Smooth muscle cell (in vitro differentiated cells): ENCODE data around the gene CCR6. TPM values are rescaled to one million over a fixed set of nuclear protein-coding genes. Genes with fewer than 3 reads are reported as not detected.
A peak's percentile ranks its signal among the peaks of the same experiment; 100 is the strongest.

Experiments used
- DNase-seq: peaks from one replicate; lab custom pipeline; 2025; ENCODE audit not compliant: unreplicated experiment; lab: John Stamatoyannopoulos, UW
- H2AFZ ChIP-seq: fragments of 200-600 bp; sonication (generic); 2 replicates; pipeline ENCODE4 v1.6.0; 2016; ENCODE audit warnings: antibody characterized with exemption, low read depth, mild to moderate bottlenecking
- H3F3A ChIP-seq: fragments of 200-600 bp; sonication (generic); 2 replicates; pipeline ENCODE4 v1.6.0; 2017; ENCODE audit warnings: antibody characterized with exemption, low read depth
- H3K27ac ChIP-seq: fragments of 200-600 bp; sonication (generic); 2 replicates; pipeline ENCODE4 v1.5.1; 2016; ENCODE audit warnings: low read depth, mild to moderate bottlenecking
- H3K27me3 ChIP-seq: fragments of 200-600 bp; sonication (generic); 2 replicates; pipeline ENCODE4 v1.6.1; 2016; ENCODE audit warnings: low read depth, mild to moderate bottlenecking
- H3K36me3 ChIP-seq: fragments of 200-600 bp; sonication (generic); 2 replicates; pipeline ENCODE4 v1.5.1; 2016; ENCODE audit warnings: low read depth
- H3K4me1 ChIP-seq: fragments of 200-600 bp; sonication (generic); 2 replicates; pipeline ENCODE4 v1.5.1; 2016; ENCODE audit warnings: low read depth
- H3K4me2 ChIP-seq: fragments of 200-600 bp; sonication (generic); 2 replicates; pipeline ENCODE4 v1.6.0; 2016; ENCODE audit warnings: mild to moderate bottlenecking
- H3K4me3 ChIP-seq: fragments of 200-600 bp; sonication (generic); 2 replicates; pipeline ENCODE4 v1.5.1; 2016; ENCODE audit warnings: mild to moderate bottlenecking
- H3K79me2 ChIP-seq: fragments of 200-600 bp; sonication (generic); 2 replicates; pipeline ENCODE4 v1.6.0; 2016; ENCODE audit warnings: low read depth, mild to moderate bottlenecking
- H3K9ac ChIP-seq: fragments of 200-600 bp; sonication (generic); 2 replicates; pipeline ENCODE4 v1.6.0; 2016; ENCODE audit warnings: low read depth
- H3K9me3 ChIP-seq: fragments of 200-600 bp; sonication (generic); replicated peaks from 2 replicates; pipeline ENCODE4 v1.5.1; 2016; ENCODE audit warnings: low read depth
- H4K20me1 ChIP-seq: fragments of 200-600 bp; sonication (generic); 2 replicates; pipeline ENCODE4 v1.6.0; 2016; ENCODE audit warnings: low read depth
- WGBS: methylation state at CpG from one replicate; pipeline ENCODE4 v1.1.7; 2016; ENCODE audit warnings: low lambda C conversion rate; 5-methylcytosine and 5-hydroxymethylcytosine counted together
- polyA plus RNA-seq: library from polyadenylated mRNA; unstranded; fragments of >200 nt; fragmentation: Nextera tagmentation; extraction: Ambion mirVana; gene quantifications from 2 replicates; pipeline ENCODE4 v1.2.1, GENCODE V29; 2016
- total RNA-seq: library from RNA; depleted of rRNA; stranded (reverse); fragments of >200 nt; gene quantifications from 2 replicates; pipeline ENCODE4 v1.2.3, GENCODE V29; 2014
- TF ChIP-seq, protein P1 (sequence below): fragments of 200-600 bp; sonication (generic); IDR thresholded peaks from 2 replicates; pipeline ENCODE4 v1.5.1; 2017; ENCODE audit warnings: borderline replicate concordance, mild to moderate bottlenecking, antibody characterized with exemption; ENCODE audit not compliant: insufficient read depth, poor library complexity, severe bottlenecking

CCR6 gene
- total and polyA plus RNA-seq, 2 experiments from 2014 or later = not detected

DNA sequence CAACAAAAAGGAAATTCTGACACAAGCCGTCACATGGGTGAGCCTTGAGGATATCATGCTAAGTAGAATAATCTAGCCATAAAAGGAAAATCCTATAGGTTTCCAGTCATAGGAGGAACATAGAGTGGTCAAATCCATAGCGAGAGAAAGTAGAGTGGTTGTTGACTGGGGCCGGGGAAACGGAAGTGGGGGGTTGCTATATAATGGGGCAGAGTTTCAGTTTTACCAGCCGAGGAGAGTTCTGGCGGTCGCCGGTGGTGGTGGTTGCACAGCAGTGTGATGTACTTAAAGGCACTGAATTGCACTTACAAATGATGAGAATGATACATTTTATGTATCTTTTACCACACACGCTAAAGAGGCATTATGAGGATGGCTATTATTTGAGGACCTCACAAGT is 30.0 kb downstream of the CCR6 start:
- peak overlapping the region; percentile 58 for H2AFZ ChIP-seq

DNA sequence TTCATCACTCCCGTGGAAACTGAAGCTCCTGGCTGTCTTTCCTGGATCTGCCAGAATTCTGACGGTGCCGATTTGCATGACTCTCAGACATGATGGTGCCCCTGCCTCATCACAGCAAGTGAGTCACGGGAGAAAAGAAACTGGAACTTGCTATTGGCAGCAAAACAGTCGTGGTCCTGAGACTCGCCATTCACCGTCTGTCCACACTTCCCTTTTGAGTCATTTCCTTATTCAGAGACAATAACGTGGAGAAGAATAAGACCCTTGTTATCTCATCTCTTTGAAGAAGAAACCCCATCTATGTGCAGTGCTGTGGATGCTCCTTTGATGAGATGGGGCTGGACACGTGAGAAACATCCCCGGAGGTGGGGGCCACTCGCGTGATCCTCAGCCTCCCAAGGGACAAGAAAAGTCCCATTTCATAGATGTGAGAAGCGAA is 30.6 kb downstream of the CCR6 start:
- no peak for DNase-seq
- Histone ChIP-seq H3K27ac (peak overlapping the region; percentile 78), H3K9me3 (no peaks in the 10 kb centered on the region), H3F3A (no peaks in the 10 kb centered on the region), H3K9ac (peak overlapping the region; percentile 56), H4K20me1 (no peaks in the 10 kb centered on the region), H3K4me3 (peak overlapping the region; percentile 25), H3K36me3 (no peaks in the 10 kb centered on the region), H3K79me2 (no peaks in the 10 kb centered on the region), H3K4me1 (no peaks in the 10 kb centered on the region), H3K27me3 (no peaks in the 10 kb centered on the region), H2AFZ (peak overlapping the region; percentile 58), H3K4me2 (peak overlapping the region; percentile 73)
- TF ChIP-seq, protein P1, sequence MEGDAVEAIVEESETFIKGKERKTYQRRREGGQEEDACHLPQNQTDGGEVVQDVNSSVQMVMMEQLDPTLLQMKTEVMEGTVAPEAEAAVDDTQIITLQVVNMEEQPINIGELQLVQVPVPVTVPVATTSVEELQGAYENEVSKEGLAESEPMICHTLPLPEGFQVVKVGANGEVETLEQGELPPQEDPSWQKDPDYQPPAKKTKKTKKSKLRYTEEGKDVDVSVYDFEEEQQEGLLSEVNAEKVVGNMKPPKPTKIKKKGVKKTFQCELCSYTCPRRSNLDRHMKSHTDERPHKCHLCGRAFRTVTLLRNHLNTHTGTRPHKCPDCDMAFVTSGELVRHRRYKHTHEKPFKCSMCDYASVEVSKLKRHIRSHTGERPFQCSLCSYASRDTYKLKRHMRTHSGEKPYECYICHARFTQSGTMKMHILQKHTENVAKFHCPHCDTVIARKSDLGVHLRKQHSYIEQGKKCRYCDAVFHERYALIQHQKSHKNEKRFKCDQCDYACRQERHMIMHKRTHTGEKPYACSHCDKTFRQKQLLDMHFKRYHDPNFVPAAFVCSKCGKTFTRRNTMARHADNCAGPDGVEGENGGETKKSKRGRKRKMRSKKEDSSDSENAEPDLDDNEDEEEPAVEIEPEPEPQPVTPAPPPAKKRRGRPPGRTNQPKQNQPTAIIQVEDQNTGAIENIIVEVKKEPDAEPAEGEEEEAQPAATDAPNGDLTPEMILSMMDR = no peak
- WGBS = 35% methylated on average over 13 of the region's 13 CpGs

More for the DNA sequence above, 30.0 kb downstream of the CCR6 start:
- H4K20me1 ChIP-seq = no peaks in the 10 kb centered on the region
- H3F3A ChIP-seq = no peaks in the 10 kb centered on the region
- H3K9ac ChIP-seq = peak overlapping the region; percentile 56
- no peaks in the 10 kb centered on the region for H3K9me3 ChIP-seq
- no peaks in the 10 kb centered on the region for H3K79me2 ChIP-seq
- peak overlapping the region; percentile 78 for H3K27ac ChIP-seq
- peak overlapping the region; percentile 73 for H3K4me2 ChIP-seq
- peaks cover 6% of the 10 kb centered on the region for H3K27me3 ChIP-seq
- 88% methylated on average over 9 of the region's 9 CpGs for WGBS
- H3K4me3 ChIP-seq = no peak overlapping the region
- no peaks in the 10 kb centered on the region for H3K4me1 ChIP-seq
- no peaks in the 10 kb centered on the region for H3K36me3 ChIP-seq
- TF ChIP-seq, protein P1 = no peak
- DNase-seq = no peak

DNA sequence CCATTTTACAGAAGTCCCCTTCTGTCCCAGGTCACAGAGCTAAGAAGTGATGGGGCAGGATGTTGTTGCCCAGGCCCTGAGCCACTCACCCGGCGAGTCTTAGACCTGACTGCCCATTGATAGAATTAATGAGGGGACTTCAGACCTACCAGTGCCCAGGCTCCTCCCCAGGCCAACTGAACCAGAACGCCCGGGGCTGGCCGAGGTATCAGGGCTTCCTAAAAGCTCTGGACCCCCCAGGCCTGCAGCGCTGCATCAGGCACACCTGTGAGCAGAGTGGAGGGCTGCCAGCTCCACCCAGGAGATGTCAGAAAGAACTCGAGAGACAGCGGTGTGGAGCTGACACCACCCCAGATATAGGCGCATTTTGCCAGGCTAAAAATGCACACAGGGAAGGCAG is 31.4 kb downstream of the CCR6 start:
- Histone ChIP-seq H3K4me1 (no peaks in the 10 kb centered on the region), H3K4me2 (no peak overlapping the region), H3K36me3 (no peaks in the 10 kb centered on the region), H3K9ac (no peak overlapping the region), H3F3A (no peaks in the 10 kb centered on the region), H3K27ac (no peak overlapping the region), H2AFZ (no peak overlapping the region), H3K9me3 (no peaks in the 10 kb centered on the region), H4K20me1 (no peaks in the 10 kb centered on the region), H3K4me3 (no peak overlapping the region), H3K27me3 (no peaks in the 10 kb centered on the region), H3K79me2 (no peaks in the 10 kb centered on the region)
- WGBS = 96% methylated on average over 9 of the region's 9 CpGs
- TF ChIP-seq, protein P1 = no peak
- DNase-seq = no peak

DNA sequence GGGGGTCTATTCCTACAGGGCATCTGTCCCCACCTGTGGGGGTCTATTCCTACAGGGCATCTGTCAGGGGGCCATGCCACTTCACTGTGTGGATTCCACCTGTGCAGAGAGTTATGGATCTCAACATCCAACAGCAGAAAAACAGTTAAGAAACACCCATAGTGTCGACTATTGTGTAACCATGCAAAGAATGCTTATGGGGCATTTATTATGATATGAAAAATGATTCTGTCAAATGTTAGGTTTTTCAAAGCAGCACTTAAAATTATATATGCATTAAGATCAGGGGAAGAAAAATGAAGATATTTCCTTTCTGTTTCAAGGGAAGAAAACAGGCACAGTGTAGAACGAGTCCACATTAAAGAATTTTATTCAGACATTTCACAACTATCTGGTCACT is 32.0 kb downstream of the CCR6 start:
- Histone ChIP-seq H3K4me2 (no peak overlapping the region), H4K20me1 (no peaks in the 10 kb centered on the region), H3K27ac (no peak overlapping the region), H3F3A (no peaks in the 10 kb centered on the region), H3K9me3 (no peaks in the 10 kb centered on the region), H3K79me2 (no peaks in the 10 kb centered on the region), H3K4me3 (no peak overlapping the region), H3K27me3 (no peaks in the 10 kb centered on the region), H3K36me3 (no peaks in the 10 kb centered on the region), H2AFZ (no peak overlapping the region), H3K9ac (no peak overlapping the region), H3K4me1 (no peaks in the 10 kb centered on the region)
- DNase-seq = no peak
- 92% methylated on average over 2 of the region's 2 CpGs for WGBS
- TF ChIP-seq, protein P1 = no peak
